HTR-8/SVneo (cell line): ENCODE results near the gene SLC41A1.
A peak's percentile ranks its signal among the peaks of the same experiment; 100 is the strongest.

Experiments used
- DNase-seq: peaks from one replicate; pipeline ENCODE4 v3.0.0; 2011; ENCODE audit warnings: low spot score, mixed read lengths; ENCODE audit not compliant: insufficient read length
- FAIRE-seq: peaks from 2 replicates; lab custom pipeline; 2011; peaks lifted over from hg19 to GRCh38; lab: Jason Lieb, UNC

SLC41A1 gene

GRCh38 chr1:205792961-205793673, 19.9 kb downstream of the SLC41A1 start:
- FAIRE-seq (no peak), DNase-seq (no peak)

- DNase-seq: no peak
- no peak for FAIRE-seq
Observed at GRCh38 chr1:205792481-205792881, 20.5 kb downstream of the SLC41A1 start.

GRCh38 chr1:205791568-205792180, 21.3 kb downstream of the SLC41A1 start:
- FAIRE-seq (no peak), DNase-seq (peak; percentile 67)

GRCh38 chr1:205787287-205787916, 25.6 kb downstream of the SLC41A1 start:
- no peak for DNase-seq
- no peak for FAIRE-seq

- FAIRE-seq: no peak
- no peak for DNase-seq
Observed at GRCh38 chr1:205786601-205787000, 26.4 kb downstream of the SLC41A1 start.

- no peak for DNase-seq
- FAIRE-seq: no peak
Observed at GRCh38 chr1:205785446-205785845, 27.6 kb downstream of the SLC41A1 start.

GRCh38 chr1:205783904-205784303, 29.1 kb downstream of the SLC41A1 start:
- FAIRE-seq: no peak
- DNase-seq: no peak

GRCh38 chr1:205783433-205783795, 29.6 kb downstream of the SLC41A1 start:
- FAIRE-seq: no peak

GRCh38 chr1:205782627-205783432, 30.2 kb downstream of the SLC41A1 start:
- FAIRE-seq (no peak), DNase-seq (no peak)

More at GRCh38 chr1:205783433-205783795, 29.6 kb downstream of the SLC41A1 start:
- no peak for DNase-seq

GRCh38 chr1:205780335-205780734, 32.7 kb downstream of the SLC41A1 start:
- FAIRE-seq (no peak), DNase-seq (no peak)

- DNase-seq (no peak), FAIRE-seq (no peak)
Observed at GRCh38 chr1:205777994-205778393, 35.0 kb downstream of the SLC41A1 start.

- FAIRE-seq: no peak
- peak; percentile 30 for DNase-seq
Observed at GRCh38 chr1:205775717-205776056, 37.3 kb downstream of the SLC41A1 start.

- DNase-seq: peak; percentile 77
- no peak for FAIRE-seq
Observed at GRCh38 chr1:205775015-205775716, 37.8 kb downstream of the SLC41A1 start, which contains the start of gene RAB29. RAB29 (minus strand) TSS chr1:205775482; CDS start chr1:205774956, 526 bp downstream.

- FAIRE-seq (no peak), DNase-seq (no peak)
Observed at GRCh38 chr1:205774198-205775014, 38.6 kb downstream of the SLC41A1 start.

GRCh38 chr1:205772607-205773032, 40.4 kb downstream of the SLC41A1 start:
- no peak for FAIRE-seq

GRCh38 chr1:205770618-205771017, 42.4 kb downstream of the SLC41A1 start:
- DNase-seq: no peak
- FAIRE-seq: no peak

More at GRCh38 chr1:205772607-205773032, 40.4 kb downstream of the SLC41A1 start:
- no peak for DNase-seq

GRCh38 chr1:205769641-205770365, 43.2 kb downstream of the SLC41A1 start:
- DNase-seq: no peak
- no peak for FAIRE-seq

GRCh38 chr1:205767248-205767647, 45.8 kb downstream of the SLC41A1 start:
- DNase-seq (no peak), FAIRE-seq (no peak)
